GM03348 (cell line): Measurements from ENCODE around the gene PEF1.

ENCODE experiments used
- DNase-seq: peaks from one replicate; pipeline ENCODE4 v3.0.0; 2012; ENCODE audit warnings: low spot score

Gene PEF1

GRCh38 chr1:31671147-31671546 lies 26.5 kb upstream of the PEF1 start:
- DNase-seq, result no peak

GRCh38 chr1:31670593-31670964 lies 25.9 kb upstream of the PEF1 start:
- no peak for DNase-seq

DNA sequence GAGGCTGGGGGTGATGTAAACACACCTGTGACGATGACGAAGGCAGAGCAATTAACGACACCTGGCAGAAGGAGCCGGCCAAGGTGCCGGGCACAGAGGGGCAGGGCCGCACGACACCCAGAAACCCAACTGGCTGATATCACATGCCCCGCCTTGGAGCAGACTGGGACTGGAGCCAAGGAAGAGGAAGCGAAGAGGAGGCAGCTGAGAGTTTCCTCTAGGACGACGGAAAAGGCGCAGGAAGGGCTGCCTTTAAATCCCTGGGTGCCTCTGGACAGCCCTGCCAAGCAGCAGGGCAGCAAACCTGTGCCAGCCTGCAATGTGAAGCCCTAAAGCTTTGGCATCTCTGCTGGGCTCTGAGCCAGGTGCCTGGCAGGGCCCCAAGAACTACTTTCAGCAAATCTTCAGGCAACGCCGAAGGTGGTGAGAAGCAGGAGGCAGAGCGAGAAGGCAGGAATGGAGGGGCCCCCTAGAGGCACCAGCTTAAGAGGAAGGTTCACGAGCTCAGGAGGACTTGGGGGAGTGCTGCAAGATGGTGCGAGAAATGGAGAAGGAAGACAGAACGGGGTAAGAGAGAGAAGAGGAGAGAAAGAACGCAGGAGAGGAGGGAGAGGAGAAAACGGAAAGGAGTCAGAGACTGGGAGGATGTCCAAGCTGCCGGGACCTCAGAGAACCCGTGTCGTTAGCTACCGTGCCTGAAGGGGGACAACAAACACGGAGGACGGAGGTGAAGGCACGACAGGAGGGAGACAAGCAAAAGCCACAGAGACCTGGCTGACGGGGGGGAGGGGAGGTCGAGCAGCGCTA lies 25.3 kb upstream of the PEF1 start:
- no peak for DNase-seq

DNA sequence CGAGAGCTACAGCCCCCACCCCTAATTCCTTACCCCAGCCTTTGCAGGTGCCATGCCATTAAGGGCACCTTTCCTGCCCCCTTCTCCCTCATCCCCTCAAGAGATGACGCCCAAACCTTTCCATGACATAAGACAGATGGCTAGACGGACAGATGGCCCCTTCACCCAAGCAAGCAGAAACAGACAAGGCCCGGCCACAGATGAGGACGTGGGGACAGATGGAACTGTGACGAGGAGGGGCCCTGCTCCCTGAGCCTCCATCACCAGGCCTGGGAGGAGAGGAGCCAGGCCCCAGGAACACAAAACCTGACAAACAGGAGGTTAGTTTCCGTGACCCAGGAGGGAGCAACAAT lies 24.7 kb upstream of the PEF1 start:
- no peak for DNase-seq

- DNase-seq, result no peak
Observed at GRCh38 chr1:31668303-31668883, 23.7 kb upstream of the PEF1 start.

GRCh38 chr1:31667065-31667785 lies 22.5 kb upstream of the PEF1 start:
- no peak for DNase-seq

GRCh38 chr1:31666263-31666963 lies 21.7 kb upstream of the PEF1 start:
- DNase-seq, result peak; percentile 43

DNA sequence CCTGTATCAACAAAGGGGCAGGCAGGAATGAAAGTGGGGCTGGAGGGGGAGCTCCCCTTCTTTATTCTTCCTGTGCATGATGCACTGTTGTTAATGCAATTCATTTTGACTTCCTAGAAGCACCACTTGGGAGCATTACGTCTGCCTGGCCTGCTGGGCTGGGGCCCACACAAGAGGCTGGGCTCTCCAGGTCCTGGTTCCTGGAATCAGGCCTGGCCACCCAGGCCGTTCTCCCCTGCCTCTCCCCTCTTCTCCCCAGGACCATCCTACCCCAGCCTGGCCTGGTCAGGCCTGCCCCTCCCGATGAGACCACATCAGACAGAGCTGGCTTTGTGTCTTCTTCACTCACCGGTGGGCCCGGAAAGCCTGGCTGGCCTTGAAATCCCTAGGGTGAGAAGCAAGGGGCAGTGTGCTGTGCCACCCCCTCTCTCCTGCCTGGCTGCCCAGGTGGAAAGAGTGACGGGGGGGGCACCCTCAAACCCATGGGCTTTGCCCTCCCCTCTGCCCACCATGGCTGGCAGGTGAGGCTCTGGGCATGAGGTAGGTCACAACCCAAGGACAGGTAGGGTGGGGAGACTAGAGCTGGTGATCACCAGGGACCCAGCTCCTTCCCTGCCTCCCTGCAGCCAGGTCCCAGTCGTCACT lies 20.7 kb upstream of the PEF1 start:
- DNase-seq, result no peak

DNA sequence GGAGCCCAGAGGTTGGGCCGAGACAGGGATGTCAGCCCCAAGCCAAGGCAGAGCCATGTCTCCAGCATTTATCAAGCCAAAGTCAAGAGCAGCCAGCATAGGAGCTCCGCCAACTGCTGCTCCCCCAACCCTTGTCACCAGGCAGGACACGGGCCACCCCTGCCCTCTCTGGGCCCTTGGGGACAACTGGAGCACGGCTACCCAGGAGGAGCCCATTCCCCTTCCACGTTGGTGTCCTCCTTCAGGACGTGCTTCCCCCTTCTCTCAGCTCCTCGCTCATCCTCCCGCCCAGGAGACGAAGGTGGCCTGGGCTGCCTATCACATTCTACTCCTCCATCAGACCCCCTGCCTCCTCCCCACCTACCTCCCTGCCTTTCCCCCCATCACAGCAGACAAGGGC lies 19.9 kb upstream of the PEF1 start:
- DNase-seq, result no peak

GRCh38 chr1:31663622-31664452 lies 19.2 kb upstream of the PEF1 start:
- peak; percentile 86 for DNase-seq

GRCh38 chr1:31662463-31662862 lies 17.8 kb upstream of the PEF1 start:
- DNase-seq, result no peak

- DNase-seq, result no peak
Observed at GRCh38 chr1:31661856-31662255, 17.2 kb upstream of the PEF1 start.

DNA sequence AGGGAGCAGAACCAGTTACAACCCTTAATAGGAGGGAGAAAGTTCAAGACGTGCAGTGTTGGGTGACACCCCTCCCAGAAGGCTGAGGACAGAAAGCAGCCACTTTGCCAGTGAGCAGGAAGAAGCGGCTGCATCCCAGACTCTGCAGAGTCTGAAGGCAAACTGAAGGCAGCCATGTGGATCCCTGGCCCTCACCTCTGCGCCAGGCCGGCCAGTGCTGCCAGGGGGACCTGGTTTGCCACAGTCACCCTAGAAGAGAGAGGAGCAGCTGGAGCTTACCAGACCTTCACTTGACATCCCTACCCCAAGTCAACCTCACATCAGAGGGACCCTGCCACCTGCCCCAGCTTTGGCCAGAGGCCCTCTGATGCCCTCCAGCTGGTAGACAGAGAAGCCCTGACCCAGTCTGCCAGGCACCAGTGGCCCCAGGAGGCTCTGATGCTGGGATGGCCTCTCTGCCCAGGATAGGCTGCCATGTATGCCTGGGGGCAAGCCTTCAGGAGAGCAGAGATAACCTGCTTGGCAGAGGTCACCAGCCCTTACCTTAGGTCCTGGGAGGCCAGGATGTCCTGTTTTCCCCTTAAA lies 16.3 kb upstream of the PEF1 start:
- no peak for DNase-seq

GRCh38 chr1:31659889-31660288 lies 15.2 kb upstream of the PEF1 start:
- no peak for DNase-seq

DNA sequence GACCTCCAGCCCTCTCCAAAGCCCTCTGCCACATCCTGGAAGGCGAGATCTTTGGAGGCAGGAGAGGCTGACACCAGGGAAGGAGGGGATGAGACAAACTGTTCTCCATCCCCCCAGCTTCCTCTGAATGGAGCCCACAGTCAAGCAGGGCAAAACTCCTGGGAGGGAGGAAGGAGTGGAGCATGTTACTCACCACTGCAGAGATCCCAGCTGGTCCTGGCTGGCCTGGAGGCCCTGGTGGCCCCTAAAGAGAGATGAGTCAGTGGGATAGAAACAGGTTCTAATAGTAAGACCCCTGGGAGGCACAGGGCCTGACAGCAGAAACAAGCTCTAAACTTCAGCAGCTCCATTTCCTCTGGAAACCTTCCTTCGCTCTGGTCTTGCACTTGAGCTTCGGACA lies 14.0 kb upstream of the PEF1 start:
- no peak for DNase-seq

DNA sequence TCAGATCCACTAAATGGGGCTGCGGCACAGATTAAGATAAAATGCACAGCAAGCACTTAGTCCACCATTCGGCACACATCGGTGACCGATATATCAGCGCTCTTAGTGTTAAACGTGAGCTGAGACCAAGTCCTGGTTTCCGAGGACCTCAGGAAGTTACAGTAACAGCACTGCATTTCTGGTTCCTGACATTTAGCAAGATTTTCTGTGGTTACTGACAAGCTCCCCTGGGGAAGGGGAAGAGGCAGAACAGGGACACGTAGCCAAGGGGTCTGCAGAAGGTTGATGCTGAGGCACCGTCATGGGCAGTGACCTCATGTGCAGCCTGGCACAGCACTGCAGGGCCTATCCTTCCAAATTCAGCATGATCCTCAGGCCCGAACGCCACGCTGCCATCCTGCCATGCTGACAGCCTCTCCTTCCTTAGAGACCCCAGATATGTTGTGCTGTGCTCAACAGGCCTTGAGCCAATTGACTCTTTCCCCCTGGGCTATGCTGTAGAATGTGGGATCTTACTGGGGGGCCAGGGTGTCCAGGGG lies 13.4 kb upstream of the PEF1 start:
- no peak for DNase-seq

DNA sequence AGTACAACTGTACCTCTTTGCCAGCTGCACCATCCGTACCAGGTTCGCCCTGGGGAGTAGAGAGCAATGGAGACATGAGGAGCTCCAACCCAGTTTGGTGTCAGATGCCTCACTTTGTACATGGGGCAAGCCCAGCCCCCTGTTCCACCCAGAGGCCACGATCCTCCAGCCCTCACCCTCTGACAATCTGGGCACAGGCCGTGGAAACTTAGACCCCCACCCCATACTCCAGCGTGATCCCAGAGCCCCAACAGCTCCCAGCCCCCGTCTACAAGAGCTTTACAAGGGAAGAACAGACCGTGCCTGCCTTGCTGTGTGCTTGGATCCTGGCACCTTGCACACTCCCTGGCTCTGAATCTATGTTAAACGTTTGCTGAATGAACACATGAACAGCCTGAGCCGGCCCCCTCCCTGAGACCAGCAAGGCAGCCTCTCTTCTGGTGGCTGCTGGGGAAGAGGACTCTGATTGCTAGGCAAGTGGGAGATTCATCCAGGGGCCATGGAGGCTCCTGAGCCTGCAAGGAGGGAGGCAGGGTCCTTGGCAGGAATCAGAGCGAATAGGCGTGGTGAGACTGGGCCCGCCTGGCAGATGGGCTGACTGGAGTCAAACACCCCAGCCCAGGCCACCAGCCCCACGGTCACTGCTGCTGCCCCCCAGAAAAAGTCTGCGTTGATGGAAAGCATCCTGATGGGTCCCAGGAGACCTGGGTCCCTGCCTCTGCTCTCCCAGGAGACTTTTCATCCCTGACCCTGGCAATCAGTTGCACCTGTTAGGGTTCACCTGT lies 12.5 kb upstream of the PEF1 start:
- no peak for DNase-seq

- no peak for DNase-seq
Observed at GRCh38 chr1:31655756-31656155, 11.1 kb upstream of the PEF1 start.

GRCh38 chr1:31655104-31655503 lies 10.4 kb upstream of the PEF1 start:
- no peak for DNase-seq

- DNase-seq, result no peak
Observed at GRCh38 chr1:31654474-31654776, 9.7 kb upstream of the PEF1 start.
